DOHH2 (cell line): ENCODE data around the gene ENTPD2.
"Not testable (repeated sequence)": the region's sequence is repeated elsewhere in the genome, so short reads cannot be mapped to it uniquely, and the experiment has no call there.

ENCODE experiments used
- CTCF ChIP-seq: fragments of 200-600 bp; sonication (generic); IDR thresholded peaks from one replicate; pipeline ENCODE4 v1.5.1; 2014; ENCODE audit warnings: antibody characterized with exemption, mild to moderate bottlenecking, low read depth, low read length; ENCODE audit not compliant: poor library complexity, severe bottlenecking
- EZH2phosphoT487 ChIP-seq: fragments of 200-600 bp; sonication (generic); IDR thresholded peaks from 2 replicates; pipeline ENCODE4 v1.6.1; 2017; ENCODE audit warnings: borderline replicate concordance, mild to moderate bottlenecking, antibody characterized with exemption, low read length, moderate library complexity, mixed read lengths

- TF ChIP-seq CTCF, EZH2phosphoT487: not testable (repeated sequence)
Observed at GRCh38 chr9:137062798-137063197, 8.9 kb upstream of the ENTPD2 start.
